H1 (cell line): ENCODE data around the gene C2CD4D. TPM values are rescaled to one million over a fixed set of nuclear protein-coding genes. Genes with fewer than 3 reads are reported as not detected.

Source experiments
- NANOG ChIP-seq: IDR thresholded peaks from 2 replicates; pipeline ENCODE4 v1.6.1; 2011; ENCODE audit warnings: low read length, low read depth, mild to moderate bottlenecking, inconsistent platforms; ENCODE audit not compliant: insufficient read depth, poor library complexity, severe bottlenecking
- SIN3A ChIP-seq, 2 experiments: IDR thresholded peaks in 1 of 2; conservative IDR thresholded peaks in 1 of 2; 2 replicates each; pipeline ENCODE4 v1.6.1; 2011 to 2012; ENCODE audit warnings: low read length in 2 of 2, improper control_type of control experiment in 1 of 2, low read depth in 1 of 2, mild to moderate bottlenecking in 1 of 2
- TAF1 ChIP-seq: IDR thresholded peaks from 2 replicates; pipeline ENCODE4 v1.6.1; 2011; ENCODE audit warnings: mild to moderate bottlenecking, low read depth, low read length
- TAF7 ChIP-seq: optimal IDR thresholded peaks from 2 replicates; pipeline ENCODE3; 2011; ENCODE audit warnings: low read depth, mild to moderate bottlenecking, inconsistent platforms, low read length, moderate library complexity, borderline replicate concordance
- ZNF274 ChIP-seq: IDR thresholded peaks from 2 replicates; pipeline ENCODE4 v1.7.0; 2012; ENCODE audit warnings: low read length, borderline replicate concordance; ENCODE audit errors: extremely low read depth
- polyA plus RNA-seq, 7 experiments: library from polyadenylated mRNA; depleted of rRNA in 3 of 7; stranded (reverse) in 5 of 7; unstranded in 2 of 7; fragments of >200 nt in 5 of 7; fragments of 200-250 nt in 2 of 7; gene quantifications; 1 replicate in 5 of 7; 2 replicates in 1 of 7; 4 replicates in 1 of 7; pipeline versions ENCODE4 v1.2.1 to v1.2.3, GENCODE V29; 2011 to 2013; ENCODE audit warnings: missing spikeins in 2 of 7, mixed read lengths in 2 of 7
- total RNA-seq: library from RNA; stranded (reverse); fragmentation: NEBNext Ultra II Directional; extraction: Animal tissue kit (Norgen Biotek cat#: 25700); gene quantifications from 2 replicates; pipeline ENCODE4 v1.2.1, GENCODE V29; 2021

C2CD4D gene
- total and polyA plus RNA-seq, 2 of the 8 experiments (the other 6 are each of a cell fraction or from before 2014, with no cell fraction given), result 0.41 to 0.71 TPM

GRCh38 chr1:151827853-151828252 is 11.8 kb downstream of the C2CD4D start (continued):
- TF ChIP-seq ZNF274 (no peak), TAF7 (no peak), TAF1 (no peak), NANOG (no peak), SIN3A (conservative IDR thresholded peaks at IDR 0.05 in 1 of 2, IDR thresholded peaks at IDR 0.05 in 1 of 2; ENCODE audit: low read depth in 1 of 2, low read length in 2 of 2) (no peak)
- TF ChIP-seq, all 59 proteins: peak for 0
